B cell (primary cell): Measurements from ENCODE around the gene CNTNAP3B.
"Not testable (repeated sequence)": the region's sequence is repeated elsewhere in the genome, so short reads cannot be mapped to it uniquely, and the experiment has no call there.

Source experiments
- EZH2 ChIP-seq: IDR thresholded peaks from 2 replicates; pipeline ENCODE4 v1.6.1; 2012; ENCODE audit warnings: borderline replicate concordance, low read depth, mild to moderate bottlenecking, moderate library complexity, low read length; ENCODE audit not compliant: insufficient read depth, poor library complexity, severe bottlenecking
- TF ChIP-seq, protein P1 (sequence below): fragments of 200-600 bp; IDR thresholded peaks from one replicate; pipeline ENCODE4 v1.8.0; 2022; ENCODE audit warnings: antibody characterized with exemption, mild to moderate bottlenecking

DNA sequence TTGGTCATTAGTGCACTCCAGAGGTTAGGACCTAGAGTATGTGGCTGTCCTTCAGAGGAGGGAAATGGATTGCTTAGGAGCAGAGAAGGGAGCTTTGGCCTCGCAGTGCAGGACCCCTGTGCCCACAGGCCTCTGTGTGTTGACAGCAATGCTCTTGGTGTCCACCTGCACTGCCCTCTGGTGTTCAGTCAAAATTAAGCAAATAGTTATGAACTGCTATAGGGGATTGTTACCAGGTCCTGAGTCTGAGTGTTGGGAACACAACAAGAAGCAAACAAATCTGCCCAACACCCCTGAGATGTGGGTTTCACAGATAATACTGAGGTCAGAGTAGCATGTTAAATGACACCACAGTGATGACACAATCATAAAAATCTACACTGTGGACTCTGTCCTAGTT lies 31.1 kb upstream of the CNTNAP3B start:
- TF ChIP-seq, protein P1, sequence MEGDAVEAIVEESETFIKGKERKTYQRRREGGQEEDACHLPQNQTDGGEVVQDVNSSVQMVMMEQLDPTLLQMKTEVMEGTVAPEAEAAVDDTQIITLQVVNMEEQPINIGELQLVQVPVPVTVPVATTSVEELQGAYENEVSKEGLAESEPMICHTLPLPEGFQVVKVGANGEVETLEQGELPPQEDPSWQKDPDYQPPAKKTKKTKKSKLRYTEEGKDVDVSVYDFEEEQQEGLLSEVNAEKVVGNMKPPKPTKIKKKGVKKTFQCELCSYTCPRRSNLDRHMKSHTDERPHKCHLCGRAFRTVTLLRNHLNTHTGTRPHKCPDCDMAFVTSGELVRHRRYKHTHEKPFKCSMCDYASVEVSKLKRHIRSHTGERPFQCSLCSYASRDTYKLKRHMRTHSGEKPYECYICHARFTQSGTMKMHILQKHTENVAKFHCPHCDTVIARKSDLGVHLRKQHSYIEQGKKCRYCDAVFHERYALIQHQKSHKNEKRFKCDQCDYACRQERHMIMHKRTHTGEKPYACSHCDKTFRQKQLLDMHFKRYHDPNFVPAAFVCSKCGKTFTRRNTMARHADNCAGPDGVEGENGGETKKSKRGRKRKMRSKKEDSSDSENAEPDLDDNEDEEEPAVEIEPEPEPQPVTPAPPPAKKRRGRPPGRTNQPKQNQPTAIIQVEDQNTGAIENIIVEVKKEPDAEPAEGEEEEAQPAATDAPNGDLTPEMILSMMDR: not testable (repeated sequence)
- TF ChIP-seq EZH2: not testable (repeated sequence)
